GM21526 (cell line): ENCODE data around the gene PHB1.
"Not testable (repeated sequence)": the region's sequence is repeated elsewhere in the genome, so short reads cannot be mapped to it uniquely, and the experiment has no call there.

Source experiments
- ATAC-seq: cut with Tn5 transposase; IDR thresholded peaks from one replicate; pipeline ENCODE4 v1.9.1; 2021; ENCODE audit warnings: moderate library complexity; ENCODE audit not compliant: unreplicated experiment, low FRiP score

PHB1 gene

GRCh38 chr17:49406421-49407061 lies 8.1 kb downstream of the PHB1 start:
- no peak for ATAC-seq

- ATAC-seq, result no peak
Observed at GRCh38 chr17:49404906-49405305, 9.8 kb downstream of the PHB1 start.

GRCh38 chr17:49404361-49404760 lies 10.3 kb downstream of the PHB1 start:
- no peak for ATAC-seq

GRCh38 chr17:49403514-49404289 lies 11.0 kb downstream of the PHB1 start:
- ATAC-seq, result no peak

- ATAC-seq, result no peak
Observed at GRCh38 chr17:49402706-49403105, 12.0 kb downstream of the PHB1 start.

- no peak for ATAC-seq
Observed at GRCh38 chr17:49401971-49402611, 12.6 kb downstream of the PHB1 start.

GRCh38 chr17:49399995-49400394 lies 14.7 kb downstream of the PHB1 start:
- ATAC-seq, result no peak

- ATAC-seq, result no peak
Observed at GRCh38 chr17:49397586-49397985, 17.1 kb downstream of the PHB1 start.

- ATAC-seq, result no peak
Observed at GRCh38 chr17:49393491-49394255, 21.0 kb downstream of the PHB1 start.

- no peak for ATAC-seq
Observed at GRCh38 chr17:49390548-49391324, 23.9 kb downstream of the PHB1 start.

GRCh38 chr17:49389514-49390347 lies 25.0 kb downstream of the PHB1 start:
- not testable (repeated sequence) for ATAC-seq

GRCh38 chr17:49388692-49389513 lies 25.8 kb downstream of the PHB1 start:
- no peak for ATAC-seq

GRCh38 chr17:49388290-49388640 lies 26.4 kb downstream of the PHB1 start:
- no peak for ATAC-seq

- ATAC-seq, result no peak
Observed at GRCh38 chr17:49387498-49388289, 27.0 kb downstream of the PHB1 start.

- ATAC-seq, result no peak
Observed at GRCh38 chr17:49386373-49386772, 28.3 kb downstream of the PHB1 start.

GRCh38 chr17:49384951-49385350 lies 29.7 kb downstream of the PHB1 start:
- no peak for ATAC-seq

GRCh38 chr17:49383060-49383459 lies 31.6 kb downstream of the PHB1 start:
- no peak for ATAC-seq

- no peak for ATAC-seq
Observed at GRCh38 chr17:49382556-49382955, 32.1 kb downstream of the PHB1 start.
